GM23338 (cell line): Measurements from ENCODE around the gene OGT. TPM values are rescaled to one million over a fixed set of nuclear protein-coding genes. Genes with fewer than 3 reads are reported as not detected.
A peak's percentile ranks its signal among the peaks of the same experiment; 100 is the strongest.

Experiments used
- ATAC-seq: fragments of 200-7000 bp; cut with Tn5 transposase; 3 replicates; pipeline ENCODE4 v1.9.1; 2020
- DNase-seq: peaks from one replicate; pipeline ENCODE4 v3.0.0-alpha.2; 2015; ENCODE audit warnings: low spot score
- H2AFZ ChIP-seq: fragments of 200-600 bp; sonication (generic); 2 replicates; pipeline ENCODE4 v1.8.0; 2016; ENCODE audit warnings: antibody characterized with exemption, mild to moderate bottlenecking, moderate library complexity
- H3F3A ChIP-seq: fragments of 200-600 bp; sonication (generic); replicated peaks from 2 replicates; pipeline ENCODE4 v1.8.0; 2017; ENCODE audit warnings: antibody characterized with exemption, mixed run types, low read depth
- H3K27ac ChIP-seq: fragments of 200-600 bp; sonication (generic); 2 replicates; pipeline ENCODE4 v1.6.1; 2016; ENCODE audit warnings: low read depth
- H3K27me3 ChIP-seq: fragments of 200-600 bp; sonication (generic); 2 replicates; pipeline ENCODE4 v1.8.0; 2016; ENCODE audit warnings: mild to moderate bottlenecking, mixed run types, moderate library complexity; ENCODE audit not compliant: insufficient read depth
- H3K36me3 ChIP-seq: fragments of 200-600 bp; sonication (generic); 2 replicates; pipeline ENCODE4 v1.8.0; 2016; ENCODE audit warnings: mild to moderate bottlenecking; ENCODE audit not compliant: insufficient read depth
- H3K4me1 ChIP-seq: fragments of 200-600 bp; sonication (generic); 2 replicates; pipeline ENCODE4 v1.8.0; 2016; ENCODE audit warnings: mild to moderate bottlenecking, moderate library complexity; ENCODE audit not compliant: insufficient read depth
- H3K4me2 ChIP-seq: fragments of 200-600 bp; sonication (generic); 2 replicates; pipeline ENCODE4 v1.7.1; 2017; ENCODE audit warnings: mixed run types
- H3K4me3 ChIP-seq: fragments of 200-600 bp; sonication (generic); 2 replicates; pipeline ENCODE4 v1.6.1; 2016; ENCODE audit warnings: mixed run types
- H3K79me2 ChIP-seq: fragments of 200-600 bp; sonication (generic); replicated peaks from 2 replicates; pipeline ENCODE4 v1.8.0; 2017; ENCODE audit warnings: mild to moderate bottlenecking; ENCODE audit not compliant: insufficient read depth
- H3K9me2 ChIP-seq: fragments of 200-600 bp; sonication (generic); 2 replicates; pipeline ENCODE4 v1.8.0; 2017; ENCODE audit not compliant: insufficient read depth
- H4K20me1 ChIP-seq: fragments of 200-600 bp; sonication (generic); replicated peaks from 2 replicates; pipeline ENCODE4 v1.8.0; 2017; ENCODE audit warnings: mild to moderate bottlenecking; ENCODE audit not compliant: insufficient read depth
- H3K27ac Mint-ChIP-seq: 2 replicates; pipeline ENCODE4 v1.8.0; 2020; ENCODE audit warnings: inconsistent platforms, mild to moderate bottlenecking, moderate library complexity, mixed read lengths
- H3K27me3 Mint-ChIP-seq: 3 replicates; pipeline ENCODE4 v1.8.0; 2022; ENCODE audit warnings: low read depth, mild to moderate bottlenecking, moderate library complexity, mixed read lengths, inconsistent platforms; ENCODE audit not compliant: insufficient read depth, poor library complexity
- H3K36me3 Mint-ChIP-seq: 3 replicates; pipeline ENCODE4 v1.8.0; 2021; ENCODE audit warnings: low read depth, mild to moderate bottlenecking, inconsistent platforms, moderate library complexity, mixed read lengths
- H3K4me1 Mint-ChIP-seq: 3 replicates; pipeline ENCODE4 v1.8.0; 2020; ENCODE audit warnings: mild to moderate bottlenecking, inconsistent platforms, mixed read lengths
- H3K4me3 Mint-ChIP-seq: 3 replicates; pipeline ENCODE4 v1.8.0; 2021; ENCODE audit warnings: moderate library complexity, mild to moderate bottlenecking, inconsistent platforms, mixed read lengths
- H3K9me3 Mint-ChIP-seq: 3 replicates; pipeline ENCODE4 v1.8.0; 2020; ENCODE audit warnings: moderate library complexity, mild to moderate bottlenecking, inconsistent platforms, mixed read lengths
- CREB1 ChIP-seq: fragments of 250-450 bp; sonication (Bioruptor Pico); IDR thresholded peaks from 2 replicates; pipeline ENCODE4 v1.5.0; 2020; ENCODE audit warnings: low read depth, mild to moderate bottlenecking, moderate library complexity
- CTCF ChIP-seq, 2 experiments: fragments of 200-600 bp in 1 of 2; sonication (generic) in 1 of 2; conservative IDR thresholded peaks; 2 replicates each; pipeline versions ENCODE4 v1.5.1 to v1.6.1; 2016 to 2017; ENCODE audit warnings: antibody characterized with exemption in 2 of 2, low read depth in 2 of 2, mild to moderate bottlenecking in 2 of 2, moderate library complexity in 1 of 2
- ETS1 ChIP-seq: IDR thresholded peaks from 2 replicates; pipeline ENCODE4 v1.6.1; 2016; ENCODE audit warnings: antibody characterized with exemption
- EZH2 ChIP-seq: fragments of 200-600 bp; sonication (generic); IDR thresholded peaks from one replicate; pipeline ENCODE4 v1.8.0; 2017; ENCODE audit warnings: antibody characterized with exemption, mild to moderate bottlenecking, low read depth; ENCODE audit not compliant: unreplicated experiment
- EZH2phosphoT487 ChIP-seq: fragments of 200-600 bp; sonication (generic); IDR thresholded peaks from one replicate; pipeline ENCODE4 v1.8.1; 2018; ENCODE audit warnings: antibody characterized with exemption; ENCODE audit not compliant: unreplicated experiment
- JUNB ChIP-seq: IDR thresholded peaks from one replicate; pipeline ENCODE4 v1.6.1; 2016; ENCODE audit warnings: antibody characterized with exemption; ENCODE audit not compliant: unreplicated experiment
- NANOG ChIP-seq: IDR thresholded peaks from 2 replicates; pipeline ENCODE4 v1.6.1; 2016; ENCODE audit warnings: antibody characterized with exemption, borderline replicate concordance
- POLR2AphosphoS5 ChIP-seq: IDR thresholded peaks from 2 replicates; pipeline ENCODE4 v1.6.1; 2016; ENCODE audit warnings: antibody characterized with exemption, low read depth
- STAT1 ChIP-seq: IDR thresholded peaks from one replicate; pipeline ENCODE4 v1.6.1; 2016; ENCODE audit warnings: antibody characterized with exemption; ENCODE audit not compliant: unreplicated experiment
- ZNF114 ChIP-seq: fragments of 250-450 bp; sonication (Bioruptor Pico); IDR thresholded peaks from 2 replicates; pipeline ENCODE4 v1.5.0; 2020; ENCODE audit warnings: mild to moderate bottlenecking, moderate library complexity
- ZNF331 ChIP-seq: fragments of 250-450 bp; sonication (Bioruptor Pico); IDR thresholded peaks from 2 replicates; pipeline ENCODE4 v1.5.0; 2020; ENCODE audit warnings: low read depth, mild to moderate bottlenecking, moderate library complexity
- polyA plus RNA-seq: library from polyadenylated mRNA; unstranded; fragments of >200 nt; fragmentation: Nextera tagmentation; extraction: Ambion mirVana; gene quantifications from 2 replicates; pipeline ENCODE4 v1.2.1, GENCODE V29; 2016
- total RNA-seq: library from RNA; depleted of rRNA; stranded (reverse); fragments of >200 nt; shearing (Covaris generic); gene quantifications from 2 replicates; pipeline ENCODE4 v1.2.3, GENCODE V29; 2014
- TF ChIP-seq, protein P1 (sequence below): IDR thresholded peaks from one replicate; pipeline ENCODE4 v1.6.1; 2018; ENCODE audit warnings: antibody characterized with exemption; ENCODE audit not compliant: unreplicated experiment
- TF ChIP-seq, protein P2 (sequence below): fragments of 250-450 bp; sonication (Bioruptor Pico); IDR thresholded peaks from 2 replicates; pipeline ENCODE4 v1.5.0; 2020; ENCODE audit warnings: mild to moderate bottlenecking, moderate library complexity

Gene OGT
- total and polyA plus RNA-seq, 2 experiments from 2014 or later, result 43.3 to 163 TPM

DNA sequence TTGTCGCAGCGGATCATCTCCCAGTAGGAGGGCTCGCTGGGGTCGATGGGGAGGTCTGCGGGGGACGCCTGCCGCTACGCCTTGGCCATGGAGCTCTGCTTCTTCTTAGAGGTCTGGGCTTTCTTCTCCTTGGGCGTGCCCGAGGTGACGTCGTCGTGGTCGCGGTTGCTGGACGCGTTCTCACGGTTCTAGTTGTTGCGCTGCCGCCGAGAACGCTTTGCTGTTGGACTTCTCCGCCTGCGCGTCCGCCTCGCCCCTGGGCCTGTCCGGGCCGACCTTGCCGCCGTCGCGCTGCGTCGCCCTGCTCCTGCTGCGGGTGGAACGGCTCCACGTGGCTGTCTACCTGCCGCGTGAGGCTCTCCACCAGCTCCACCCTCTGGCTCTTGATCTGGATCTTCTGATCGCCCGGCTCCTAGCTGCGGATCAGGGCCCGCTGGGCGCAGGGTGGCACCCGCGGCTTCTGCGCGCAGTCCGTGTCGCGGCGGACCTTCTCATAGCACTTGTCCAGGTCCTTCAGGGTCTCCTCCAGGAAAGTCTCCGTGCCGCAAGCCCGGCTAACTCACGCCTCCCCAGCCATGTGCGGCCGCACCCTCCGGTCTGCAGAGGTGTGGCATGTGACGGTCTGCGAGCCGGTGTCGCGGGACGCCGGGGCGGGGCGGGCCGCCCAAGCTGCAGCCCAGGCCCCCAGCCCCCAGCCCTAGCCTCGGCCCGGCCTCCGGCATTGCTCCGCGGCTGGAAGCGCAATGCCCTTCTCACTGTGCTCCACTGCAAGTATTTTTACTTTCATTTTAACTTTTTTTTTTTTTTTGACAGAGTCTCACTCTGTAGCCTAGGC, 40.5 kb upstream of the OGT start:
- peak; percentile 39 for DNase-seq
- Mint-ChIP-seq H3K9me3 (no peaks in the 10 kb centered on the region; the same call in 2 of the 3 replicates), H3K4me1 (peaks cover 4% of the 10 kb centered on the region; the same call in 2 of the 3 replicates), H3K27ac (no peak overlapping the region), H3K4me3 (peak overlapping the region; percentile 61; the same call in 2 of the 3 replicates), H3K36me3 (no peaks in the 10 kb centered on the region), H3K27me3 (peaks cover 3% of the 10 kb centered on the region)
- Histone ChIP-seq H2AFZ (peak overlapping the region; percentile 52; the same call in 1 of the 2 replicates), H3K4me3 (peak overlapping the region; percentile 49), H3K27me3 (peaks cover 18% of the 10 kb centered on the region), H3K79me2 (no peaks in the 10 kb centered on the region), H3K36me3 (no peaks in the 10 kb centered on the region), H3K4me2 (peak overlapping the region; percentile 71), H3K4me1 (no peaks in the 10 kb centered on the region), H3K27ac (no peak overlapping the region), H3K9me2 (no peaks in the 10 kb centered on the region), H4K20me1 (no peaks in the 10 kb centered on the region), H3F3A (no peaks in the 10 kb centered on the region)
- ATAC-seq, result peak; percentile 84
- TF ChIP-seq ZNF114 (CRISPR knock-in tag), result no peak
- TF ChIP-seq EZH2phosphoT487, result no peak
- TF ChIP-seq, protein P1, sequence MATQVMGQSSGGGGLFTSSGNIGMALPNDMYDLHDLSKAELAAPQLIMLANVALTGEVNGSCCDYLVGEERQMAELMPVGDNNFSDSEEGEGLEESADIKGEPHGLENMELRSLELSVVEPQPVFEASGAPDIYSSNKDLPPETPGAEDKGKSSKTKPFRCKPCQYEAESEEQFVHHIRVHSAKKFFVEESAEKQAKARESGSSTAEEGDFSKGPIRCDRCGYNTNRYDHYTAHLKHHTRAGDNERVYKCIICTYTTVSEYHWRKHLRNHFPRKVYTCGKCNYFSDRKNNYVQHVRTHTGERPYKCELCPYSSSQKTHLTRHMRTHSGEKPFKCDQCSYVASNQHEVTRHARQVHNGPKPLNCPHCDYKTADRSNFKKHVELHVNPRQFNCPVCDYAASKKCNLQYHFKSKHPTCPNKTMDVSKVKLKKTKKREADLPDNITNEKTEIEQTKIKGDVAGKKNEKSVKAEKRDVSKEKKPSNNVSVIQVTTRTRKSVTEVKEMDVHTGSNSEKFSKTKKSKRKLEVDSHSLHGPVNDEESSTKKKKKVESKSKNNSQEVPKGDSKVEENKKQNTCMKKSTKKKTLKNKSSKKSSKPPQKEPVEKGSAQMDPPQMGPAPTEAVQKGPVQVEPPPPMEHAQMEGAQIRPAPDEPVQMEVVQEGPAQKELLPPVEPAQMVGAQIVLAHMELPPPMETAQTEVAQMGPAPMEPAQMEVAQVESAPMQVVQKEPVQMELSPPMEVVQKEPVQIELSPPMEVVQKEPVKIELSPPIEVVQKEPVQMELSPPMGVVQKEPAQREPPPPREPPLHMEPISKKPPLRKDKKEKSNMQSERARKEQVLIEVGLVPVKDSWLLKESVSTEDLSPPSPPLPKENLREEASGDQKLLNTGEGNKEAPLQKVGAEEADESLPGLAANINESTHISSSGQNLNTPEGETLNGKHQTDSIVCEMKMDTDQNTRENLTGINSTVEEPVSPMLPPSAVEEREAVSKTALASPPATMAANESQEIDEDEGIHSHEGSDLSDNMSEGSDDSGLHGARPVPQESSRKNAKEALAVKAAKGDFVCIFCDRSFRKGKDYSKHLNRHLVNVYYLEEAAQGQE, result no peak
- TF ChIP-seq JUNB, result no peak
- TF ChIP-seq CTCF (conservative IDR thresholded peaks at IDR 0.05; ENCODE audit: low read depth in 2 of 2), result no peak
- TF ChIP-seq EZH2, result no peak
- TF ChIP-seq ZNF331 (CRISPR knock-in tag), result no peak
- TF ChIP-seq CREB1 (CRISPR knock-in tag), result no peak
- no peak for TF ChIP-seq STAT1
- no peak for TF ChIP-seq NANOG
- TF ChIP-seq, protein P2, sequence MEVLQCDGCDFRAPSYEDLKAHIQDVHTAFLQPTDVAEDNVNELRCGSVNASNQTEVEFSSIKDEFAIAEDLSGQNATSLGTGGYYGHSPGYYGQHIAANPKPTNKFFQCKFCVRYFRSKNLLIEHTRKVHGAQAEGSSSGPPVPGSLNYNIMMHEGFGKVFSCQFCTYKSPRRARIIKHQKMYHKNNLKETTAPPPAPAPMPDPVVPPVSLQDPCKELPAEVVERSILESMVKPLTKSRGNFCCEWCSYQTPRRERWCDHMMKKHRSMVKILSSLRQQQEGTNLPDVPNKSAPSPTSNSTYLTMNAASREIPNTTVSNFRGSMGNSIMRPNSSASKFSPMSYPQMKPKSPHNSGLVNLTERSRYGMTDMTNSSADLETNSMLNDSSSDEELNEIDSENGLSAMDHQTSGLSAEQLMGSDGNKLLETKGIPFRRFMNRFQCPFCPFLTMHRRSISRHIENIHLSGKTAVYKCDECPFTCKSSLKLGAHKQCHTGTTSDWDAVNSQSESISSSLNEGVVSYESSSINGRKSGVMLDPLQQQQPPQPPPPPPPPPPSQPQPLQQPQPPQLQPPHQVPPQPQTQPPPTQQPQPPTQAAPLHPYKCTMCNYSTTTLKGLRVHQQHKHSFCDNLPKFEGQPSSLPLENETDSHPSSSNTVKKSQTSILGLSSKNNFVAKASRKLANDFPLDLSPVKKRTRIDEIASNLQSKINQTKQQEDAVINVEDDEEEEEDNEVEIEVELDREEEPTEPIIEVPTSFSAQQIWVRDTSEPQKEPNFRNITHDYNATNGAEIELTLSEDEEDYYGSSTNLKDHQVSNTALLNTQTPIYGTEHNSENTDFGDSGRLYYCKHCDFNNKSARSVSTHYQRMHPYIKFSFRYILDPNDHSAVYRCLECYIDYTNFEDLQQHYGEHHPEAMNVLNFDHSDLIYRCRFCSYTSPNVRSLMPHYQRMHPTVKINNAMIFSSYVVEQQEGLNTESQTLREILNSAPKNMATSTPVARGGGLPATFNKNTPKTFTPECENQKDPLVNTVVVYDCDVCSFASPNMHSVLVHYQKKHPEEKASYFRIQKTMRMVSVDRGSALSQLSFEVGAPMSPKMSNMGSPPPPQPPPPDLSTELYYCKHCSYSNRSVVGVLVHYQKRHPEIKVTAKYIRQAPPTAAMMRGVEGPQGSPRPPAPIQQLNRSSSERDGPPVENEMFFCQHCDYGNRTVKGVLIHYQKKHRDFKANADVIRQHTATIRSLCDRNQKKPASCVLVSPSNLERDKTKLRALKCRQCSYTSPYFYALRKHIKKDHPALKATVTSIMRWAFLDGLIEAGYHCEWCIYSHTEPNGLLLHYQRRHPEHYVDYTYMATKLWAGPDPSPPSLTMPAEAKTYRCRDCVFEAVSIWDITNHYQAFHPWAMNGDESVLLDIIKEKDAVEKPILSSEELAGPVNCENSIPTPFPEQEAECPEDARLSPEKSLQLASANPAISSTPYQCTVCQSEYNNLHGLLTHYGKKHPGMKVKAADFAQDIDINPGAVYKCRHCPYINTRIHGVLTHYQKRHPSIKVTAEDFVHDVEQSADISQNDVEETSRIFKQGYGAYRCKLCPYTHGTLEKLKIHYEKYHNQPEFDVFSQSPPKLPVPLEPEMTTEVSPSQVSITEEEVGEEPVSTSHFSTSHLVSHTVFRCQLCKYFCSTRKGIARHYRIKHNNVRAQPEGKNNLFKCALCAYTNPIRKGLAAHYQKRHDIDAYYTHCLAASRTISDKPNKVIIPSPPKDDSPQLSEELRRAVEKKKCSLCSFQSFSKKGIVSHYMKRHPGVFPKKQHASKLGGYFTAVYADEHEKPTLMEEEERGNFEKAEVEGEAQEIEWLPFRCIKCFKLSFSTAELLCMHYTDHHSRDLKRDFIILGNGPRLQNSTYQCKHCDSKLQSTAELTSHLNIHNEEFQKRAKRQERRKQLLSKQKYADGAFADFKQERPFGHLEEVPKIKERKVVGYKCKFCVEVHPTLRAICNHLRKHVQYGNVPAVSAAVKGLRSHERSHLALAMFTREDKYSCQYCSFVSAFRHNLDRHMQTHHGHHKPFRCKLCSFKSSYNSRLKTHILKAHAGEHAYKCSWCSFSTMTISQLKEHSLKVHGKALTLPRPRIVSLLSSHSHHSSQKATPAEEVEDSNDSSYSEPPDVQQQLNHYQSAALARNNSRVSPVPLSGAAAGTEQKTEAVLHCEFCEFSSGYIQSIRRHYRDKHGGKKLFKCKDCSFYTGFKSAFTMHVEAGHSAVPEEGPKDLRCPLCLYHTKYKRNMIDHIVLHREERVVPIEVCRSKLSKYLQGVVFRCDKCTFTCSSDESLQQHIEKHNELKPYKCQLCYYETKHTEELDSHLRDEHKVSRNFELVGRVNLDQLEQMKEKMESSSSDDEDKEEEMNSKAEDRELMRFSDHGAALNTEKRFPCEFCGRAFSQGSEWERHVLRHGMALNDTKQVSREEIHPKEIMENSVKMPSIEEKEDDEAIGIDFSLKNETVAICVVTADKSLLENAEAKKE, result no peak
- no peak for TF ChIP-seq POLR2AphosphoS5
- TF ChIP-seq ETS1, result no peak
